Astrocyte (in vitro differentiated cells and primary cell): ENCODE measurements around the gene TNFRSF13B. TPM values are rescaled to one million over a fixed set of nuclear protein-coding genes. Genes with fewer than 3 reads are reported as not detected.

Experiments
- DNase-seq: peaks from one replicate; pipeline ENCODE4 v3.0.0-alpha.2; 2010; ENCODE audit warnings: low read depth
- FAIRE-seq: peaks from 2 replicates; lab custom pipeline; 2011; peaks lifted over from hg19 to GRCh38; lab: Jason Lieb, UNC
- H2AFZ ChIP-seq: 2 replicates; pipeline ENCODE4 v1.6.0; 2012; ENCODE audit warnings: low read depth, low read length, inconsistent platforms
- H3K27ac ChIP-seq: 2 replicates; pipeline ENCODE4 v1.5.1; 2011; ENCODE audit warnings: low read depth, low read length, inconsistent platforms
- H3K27me3 ChIP-seq: 2 replicates; pipeline ENCODE4 v1.6.0; 2011; ENCODE audit warnings: low read length, inconsistent platforms; ENCODE audit not compliant: insufficient read depth
- H3K36me3 ChIP-seq: 2 replicates; pipeline ENCODE4 v1.5.1; 2011; ENCODE audit warnings: low read length, inconsistent platforms; ENCODE audit not compliant: insufficient read depth
- H3K4me1 ChIP-seq: 2 replicates; pipeline ENCODE4 v1.5.1; 2011; ENCODE audit warnings: low read length, inconsistent platforms; ENCODE audit not compliant: insufficient read depth
- H3K4me2 ChIP-seq: 2 replicates; pipeline ENCODE4 v1.6.0; 2012; ENCODE audit warnings: low read length, inconsistent platforms
- H3K4me3 ChIP-seq: 2 replicates; pipeline ENCODE4 v1.5.1; 2011; ENCODE audit warnings: low read depth, mild to moderate bottlenecking, low read length, inconsistent platforms; ENCODE audit not compliant: insufficient read depth
- H3K79me2 ChIP-seq: 2 replicates; pipeline ENCODE4 v1.6.0; 2012; ENCODE audit warnings: mild to moderate bottlenecking, low read length, inconsistent platforms; ENCODE audit not compliant: insufficient read depth
- H3K9ac ChIP-seq: 2 replicates; pipeline ENCODE4 v1.6.0; 2012; ENCODE audit warnings: mild to moderate bottlenecking, low read length, inconsistent platforms
- H3K9me3 ChIP-seq: 2 replicates; pipeline ENCODE4 v1.5.1; 2012; ENCODE audit warnings: low read depth, mild to moderate bottlenecking, low read length, inconsistent platforms; ENCODE audit not compliant: insufficient read depth
- H4K20me1 ChIP-seq: 2 replicates; pipeline ENCODE4 v1.6.0; 2012; ENCODE audit warnings: low read length, inconsistent platforms; ENCODE audit not compliant: insufficient read depth
- H3K27ac Mint-ChIP-seq: one replicate; pipeline ENCODE4 v1.8.0; 2021; ENCODE audit warnings: mild to moderate bottlenecking, mixed read lengths; ENCODE audit not compliant: unreplicated experiment
- H3K27me3 Mint-ChIP-seq: one replicate; pipeline ENCODE4 v1.8.0; 2021; ENCODE audit warnings: low read depth, mixed read lengths; ENCODE audit not compliant: unreplicated experiment
- H3K36me3 Mint-ChIP-seq: one replicate; pipeline ENCODE4 v1.8.0; 2021; ENCODE audit warnings: low read depth, mixed read lengths; ENCODE audit not compliant: unreplicated experiment
- H3K4me1 Mint-ChIP-seq: one replicate; pipeline ENCODE4 v1.8.0; 2021; ENCODE audit warnings: low read depth, mixed read lengths; ENCODE audit not compliant: unreplicated experiment
- H3K4me3 Mint-ChIP-seq: one replicate; pipeline ENCODE4 v1.8.0; 2021; ENCODE audit warnings: mild to moderate bottlenecking, moderate library complexity, mixed read lengths; ENCODE audit not compliant: unreplicated experiment
- H3K9me3 Mint-ChIP-seq: one replicate; pipeline ENCODE4 v1.8.0; 2021; ENCODE audit warnings: mild to moderate bottlenecking, mixed read lengths; ENCODE audit not compliant: unreplicated experiment
- EZH2 ChIP-seq: IDR thresholded peaks from 2 replicates; pipeline ENCODE4 v1.6.1; 2012; ENCODE audit warnings: mild to moderate bottlenecking, low read length, inconsistent platforms; ENCODE audit not compliant: insufficient read depth
- total RNA-seq: library from RNA; stranded (reverse); gene quantifications from 2 replicates; pipeline ENCODE4 v1.2.1, GENCODE V29; 2021
- TF ChIP-seq, protein P1 (sequence below): IDR thresholded peaks from 2 replicates; pipeline ENCODE4 v1.5.1; 2011; ENCODE audit warnings: low read depth, mild to moderate bottlenecking, inconsistent platforms, low read length, moderate library complexity; ENCODE audit not compliant: insufficient read depth

TNFRSF13B gene
- total RNA-seq, 1 donor from 2014 or later, result not detected

DNA sequence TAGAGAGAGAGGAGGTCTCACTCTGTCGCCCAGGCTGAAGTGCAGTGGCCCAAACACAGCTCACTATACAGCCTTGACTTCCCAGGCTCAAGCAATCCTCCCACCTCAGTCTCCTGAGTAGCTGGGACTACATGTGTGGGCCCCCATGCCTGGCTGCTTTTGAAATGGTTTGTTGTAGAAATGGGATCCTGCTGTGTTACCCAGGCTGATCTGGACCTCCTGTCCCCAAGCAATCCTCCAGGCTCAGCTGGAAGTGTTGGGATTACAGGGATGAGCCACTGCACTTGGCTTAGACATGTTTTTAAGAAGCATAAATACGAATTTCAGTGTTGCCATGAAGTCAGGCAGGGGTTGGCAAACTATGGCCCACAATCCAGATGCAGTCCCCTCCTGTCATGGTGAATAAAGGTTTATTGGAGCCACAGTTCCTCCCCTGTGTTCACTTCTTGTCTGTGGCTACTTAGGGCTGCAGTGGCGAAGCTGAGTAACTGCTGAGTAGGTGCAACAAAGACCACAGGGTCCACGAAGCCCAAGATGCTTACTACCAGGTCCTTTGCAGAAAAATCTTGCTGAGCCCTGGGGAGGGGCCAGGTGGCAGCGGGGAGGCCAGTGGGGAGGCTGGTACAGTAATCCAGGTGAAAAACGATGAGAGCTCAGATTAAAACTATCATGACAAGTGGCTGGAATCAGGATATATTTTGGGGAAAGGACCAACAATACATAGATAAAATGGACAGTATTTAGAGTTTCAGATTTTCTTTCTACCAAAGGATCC lies 35.2 kb downstream of the TNFRSF13B start:
- DNase-seq (no peak), FAIRE-seq (no peak)
- no peaks in the 10 kb centered on the region for H3K36me3 Mint-ChIP-seq
- TF ChIP-seq, protein P1, sequence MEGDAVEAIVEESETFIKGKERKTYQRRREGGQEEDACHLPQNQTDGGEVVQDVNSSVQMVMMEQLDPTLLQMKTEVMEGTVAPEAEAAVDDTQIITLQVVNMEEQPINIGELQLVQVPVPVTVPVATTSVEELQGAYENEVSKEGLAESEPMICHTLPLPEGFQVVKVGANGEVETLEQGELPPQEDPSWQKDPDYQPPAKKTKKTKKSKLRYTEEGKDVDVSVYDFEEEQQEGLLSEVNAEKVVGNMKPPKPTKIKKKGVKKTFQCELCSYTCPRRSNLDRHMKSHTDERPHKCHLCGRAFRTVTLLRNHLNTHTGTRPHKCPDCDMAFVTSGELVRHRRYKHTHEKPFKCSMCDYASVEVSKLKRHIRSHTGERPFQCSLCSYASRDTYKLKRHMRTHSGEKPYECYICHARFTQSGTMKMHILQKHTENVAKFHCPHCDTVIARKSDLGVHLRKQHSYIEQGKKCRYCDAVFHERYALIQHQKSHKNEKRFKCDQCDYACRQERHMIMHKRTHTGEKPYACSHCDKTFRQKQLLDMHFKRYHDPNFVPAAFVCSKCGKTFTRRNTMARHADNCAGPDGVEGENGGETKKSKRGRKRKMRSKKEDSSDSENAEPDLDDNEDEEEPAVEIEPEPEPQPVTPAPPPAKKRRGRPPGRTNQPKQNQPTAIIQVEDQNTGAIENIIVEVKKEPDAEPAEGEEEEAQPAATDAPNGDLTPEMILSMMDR, result no peak
- no peak for TF ChIP-seq EZH2
- no peaks in the 10 kb centered on the region for H3K36me3 ChIP-seq
- no peak overlapping the region for H3K9ac ChIP-seq
- H4K20me1 ChIP-seq, result no peaks in the 10 kb centered on the region
- H3K4me1 Mint-ChIP-seq, result no peaks in the 10 kb centered on the region
- H3K4me3 Mint-ChIP-seq, result no peak overlapping the region
- H3K4me3 ChIP-seq, result no peak overlapping the region
- H3K4me1 ChIP-seq, result no peaks in the 10 kb centered on the region
- H3K9me3 ChIP-seq, result no peaks in the 10 kb centered on the region
- H3K79me2 ChIP-seq, result no peaks in the 10 kb centered on the region
- H3K27ac ChIP-seq, result no peak overlapping the region
- H3K27ac Mint-ChIP-seq, result no peak overlapping the region
- H3K27me3 ChIP-seq, result peaks cover 4% of the 10 kb centered on the region
- H3K27me3 Mint-ChIP-seq, result peaks cover 43% of the 10 kb centered on the region
- no peak overlapping the region for H2AFZ ChIP-seq
- H3K4me2 ChIP-seq, result no peak overlapping the region
- H3K9me3 Mint-ChIP-seq, result no peaks in the 10 kb centered on the region

DNA sequence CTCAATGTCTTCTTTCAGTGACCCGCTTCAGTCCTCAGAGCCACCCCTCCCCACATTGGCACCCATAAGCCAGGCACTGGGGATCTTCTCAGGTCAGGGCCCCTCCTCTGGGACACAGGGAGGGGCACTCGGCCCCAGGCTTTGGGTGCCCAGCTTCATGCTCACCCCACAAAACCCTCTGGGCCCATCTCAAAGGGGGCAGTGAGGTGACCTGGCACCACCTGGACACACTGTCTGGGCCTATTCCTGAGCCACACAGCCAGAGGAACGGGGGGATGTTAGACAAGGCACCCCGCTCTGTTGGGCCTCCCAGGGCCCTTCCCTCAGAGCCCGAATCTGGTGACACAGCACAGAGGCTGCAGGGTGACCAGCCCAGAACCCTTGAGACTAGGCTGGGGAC lies 36.1 kb downstream of the TNFRSF13B start:
- DNase-seq (no peak), FAIRE-seq (no peak)
- no peak overlapping the region for H3K4me3 Mint-ChIP-seq
- no peak overlapping the region for H2AFZ ChIP-seq
- no peak overlapping the region for H3K4me2 ChIP-seq
- H3K9me3 Mint-ChIP-seq, result no peaks in the 10 kb centered on the region
- no peaks in the 10 kb centered on the region for H3K9me3 ChIP-seq
- no peak overlapping the region for H3K27ac ChIP-seq
- no peaks in the 10 kb centered on the region for H3K36me3 ChIP-seq
- no peak overlapping the region for H3K4me3 ChIP-seq
- peaks cover 37% of the 10 kb centered on the region for H3K27me3 Mint-ChIP-seq
- no peaks in the 10 kb centered on the region for H3K79me2 ChIP-seq
- no peaks in the 10 kb centered on the region for H3K4me1 Mint-ChIP-seq
- H3K27ac Mint-ChIP-seq, result no peak overlapping the region
- H3K27me3 ChIP-seq, result peaks cover 4% of the 10 kb centered on the region
- H3K36me3 Mint-ChIP-seq, result no peaks in the 10 kb centered on the region
- no peaks in the 10 kb centered on the region for H4K20me1 ChIP-seq
- no peaks in the 10 kb centered on the region for H3K4me1 ChIP-seq
- TF ChIP-seq, protein P1, result no peak
- no peak for TF ChIP-seq EZH2
- H3K9ac ChIP-seq, result no peak overlapping the region

GRCh38 chr17:16935241-16935663 lies 36.7 kb downstream of the TNFRSF13B start:
- H3K9me3 ChIP-seq, result no peaks in the 10 kb centered on the region
- no peak for TF ChIP-seq EZH2
- TF ChIP-seq, protein P1, result no peak
- no peak overlapping the region for H3K4me2 ChIP-seq
- H3K9ac ChIP-seq, result no peak overlapping the region
- DNase-seq, result no peak
- FAIRE-seq, result no peak
- no peaks in the 10 kb centered on the region for H3K9me3 Mint-ChIP-seq
- H3K4me3 ChIP-seq, result no peak overlapping the region
- H3K36me3 ChIP-seq, result no peaks in the 10 kb centered on the region
- H2AFZ ChIP-seq, result no peak overlapping the region
- H3K4me3 Mint-ChIP-seq, result no peak overlapping the region
- H3K27ac ChIP-seq, result no peak overlapping the region
- no peaks in the 10 kb centered on the region for H3K79me2 ChIP-seq
- no peaks in the 10 kb centered on the region for H4K20me1 ChIP-seq
- no peaks in the 10 kb centered on the region for H3K4me1 Mint-ChIP-seq
- H3K27me3 Mint-ChIP-seq, result peaks cover 33% of the 10 kb centered on the region
- H3K4me1 ChIP-seq, result no peaks in the 10 kb centered on the region
- H3K27ac Mint-ChIP-seq, result no peak overlapping the region
- peaks cover 4% of the 10 kb centered on the region for H3K27me3 ChIP-seq
- no peaks in the 10 kb centered on the region for H3K36me3 Mint-ChIP-seq
